Astrocyte of the spinal cord (primary cell): ENCODE measurements around the gene ARL15.

Experiments
- DNase-seq: peaks from one replicate; pipeline ENCODE4 v3.0.0; 2011; ENCODE audit warnings: low read depth, low spot score
- H3K4me3 ChIP-seq: 2 replicates; pipeline ENCODE4 v1.5.1; 2011; ENCODE audit warnings: low read depth, mild to moderate bottlenecking, low read length, moderate library complexity
- CTCF ChIP-seq: IDR thresholded peaks from 2 replicates; pipeline ENCODE4 v1.5.1; 2012; ENCODE audit warnings: low read depth, mild to moderate bottlenecking, low read length, inconsistent platforms
- in situ Hi-C: cut with HindIII; loops from 2 replicates; pipeline ENCODE4 v1.10.0; 2017; ENCODE audit warnings: low sequenced_read_pairs

Gene ARL15

GRCh38 chr5:54103871-54104270 lies 206.5 kb downstream of the ARL15 start:
- TF ChIP-seq CTCF: no peak
- in situ Hi-C loops: no loop called here
- H3K4me3 ChIP-seq: no peak overlapping the region
- DNase-seq: no peak

GRCh38 chr5:54098267-54098666 lies 212.1 kb downstream of the ARL15 start:
- no peak overlapping the region for H3K4me3 ChIP-seq
- in situ Hi-C loops: no loop called here
- no peak for TF ChIP-seq CTCF
- no peak for DNase-seq

- no peak for TF ChIP-seq CTCF
- H3K4me3 ChIP-seq: no peak overlapping the region
- no peak for DNase-seq
- in situ Hi-C loops: no loop called here
Measured at GRCh38 chr5:54095969-54096368, 214.4 kb downstream of the ARL15 start.

GRCh38 chr5:54094706-54095105 lies 215.7 kb downstream of the ARL15 start:
- no peak for TF ChIP-seq CTCF
- no peak for DNase-seq
- in situ Hi-C loops: no loop called here
- H3K4me3 ChIP-seq: no peak overlapping the region

- no peak overlapping the region for H3K4me3 ChIP-seq
- no peak for TF ChIP-seq CTCF
- no peak for DNase-seq
- in situ Hi-C loops: no loop called here
Measured at GRCh38 chr5:54093861-54094260, 216.5 kb downstream of the ARL15 start.

- H3K4me3 ChIP-seq: no peak overlapping the region
- DNase-seq: no peak
- in situ Hi-C loops: no loop called here
- TF ChIP-seq CTCF: no peak
Measured at GRCh38 chr5:54093081-54093492, 217.3 kb downstream of the ARL15 start.
